Hippocampal formation (tissue), 2 donors: ENCODE data around the gene TGIF2.
"Not testable (repeated sequence)": the region's sequence is repeated elsewhere in the genome, so short reads cannot be mapped to it uniquely, and the experiment has no call there.

Source experiments
- DNase-seq, 2 donors: peaks; one replicate each; lab custom pipeline; 2025; lab: John Stamatoyannopoulos, UW

The TGIF2 gene

GRCh38 chr20:36579996-36580545 is 6.7 kb downstream of the TGIF2 start:
- DNase-seq, result no peak

GRCh38 chr20:36582322-36582721 is 8.9 kb downstream of the TGIF2 start:
- DNase-seq, result no peak

GRCh38 chr20:36582821-36583220 is 9.4 kb downstream of the TGIF2 start:
- DNase-seq, result no peak

- DNase-seq, result no peak
These were observed 10.7 kb downstream of the TGIF2 start for GRCh38 chr20:36584018-36584481.

- DNase-seq, result no peak
These were observed 12.2 kb downstream of the TGIF2 start for GRCh38 chr20:36585410-36586125.

- no peak for DNase-seq
These were observed 14.1 kb downstream of the TGIF2 start for GRCh38 chr20:36587388-36588070.

GRCh38 chr20:36591281-36591680 is 17.9 kb downstream of the TGIF2 start:
- DNase-seq, result no peak

GRCh38 chr20:36591854-36592641 is 18.7 kb downstream of the TGIF2 start:
- DNase-seq, result peak in 1 of 2 donors; percentile 35

- no peak for DNase-seq
These were observed 20.0 kb downstream of the TGIF2 start for GRCh38 chr20:36593347-36593929.

GRCh38 chr20:36599912-36600345 is 26.5 kb downstream of the TGIF2 start:
- DNase-seq, result no peak

- no peak for DNase-seq
These were observed 28.1 kb downstream of the TGIF2 start for GRCh38 chr20:36601540-36601939.

GRCh38 chr20:36604952-36605398 is 31.6 kb downstream of the TGIF2 start:
- DNase-seq, result no peak

- peak; percentile 96 to 97 for DNase-seq
These were observed 32.2 kb downstream of the TGIF2 start, which contains the start of gene RAB5IF for GRCh38 chr20:36605399-36606157. TSS of gene RAB5IF (plus strand) at chr20:36605779. CDS start at chr20:36605952, 173 bp downstream.

GRCh38 chr20:36606158-36607066 is 33.0 kb downstream of the TGIF2 start:
- DNase-seq, result no peak

- DNase-seq, result no peak
These were observed 34.4 kb downstream of the TGIF2 start for GRCh38 chr20:36607586-36608387.

- not testable (repeated sequence) for DNase-seq
These were observed 35.0 kb downstream of the TGIF2 start for GRCh38 chr20:36608388-36608728.

GRCh38 chr20:36611625-36612024 is 38.2 kb downstream of the TGIF2 start:
- DNase-seq, result no peak

- DNase-seq, result no peak
These were observed 40.6 kb downstream of the TGIF2 start for GRCh38 chr20:36613974-36614373.
